ENCODE results near the gene EPB41L2.
"Not testable (repeated sequence)": the region's sequence is repeated elsewhere in the genome, so short reads cannot be mapped to it uniquely, and the experiment has no call there.

EPB41L2 gene

DNA sequence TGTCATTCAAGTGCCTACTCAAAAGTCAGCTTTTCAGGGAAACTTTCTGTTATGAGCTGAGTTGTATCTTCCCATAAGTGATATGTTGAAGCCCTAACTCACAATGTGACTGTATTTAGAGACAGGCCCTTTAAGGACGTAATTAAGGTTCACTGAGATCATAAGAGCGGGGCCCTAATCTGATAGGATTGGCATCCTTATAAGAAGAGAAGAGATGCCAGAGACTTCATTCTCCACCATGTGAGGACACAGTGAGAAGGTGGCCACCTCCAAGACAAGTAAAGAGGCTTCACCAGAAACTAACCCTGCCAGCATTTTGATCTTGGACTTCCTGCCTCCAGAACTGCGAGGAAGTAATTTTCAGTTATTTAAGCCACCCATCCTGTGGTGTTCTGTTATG, 248.5 kb downstream of the EPB41L2 start:
- H3K27me3 ChIP-seq (ENCODE audit: low read depth): no peaks in the 10 kb centered on the region
- H3K4me3 ChIP-seq: no peak overlapping the region
- in situ Hi-C loops (cut with MboI; ENCODE audit: low sequenced_read_pairs): no loop called here
- DNase-seq (ENCODE audit: low spot score in 2 of 2): no peak
- no peaks in the 10 kb centered on the region for H3K9me3 ChIP-seq
- H3K4me1 ChIP-seq: no peaks in the 10 kb centered on the region
- H3K36me3 ChIP-seq (replicated peaks): no peaks in the 10 kb centered on the region

DNA sequence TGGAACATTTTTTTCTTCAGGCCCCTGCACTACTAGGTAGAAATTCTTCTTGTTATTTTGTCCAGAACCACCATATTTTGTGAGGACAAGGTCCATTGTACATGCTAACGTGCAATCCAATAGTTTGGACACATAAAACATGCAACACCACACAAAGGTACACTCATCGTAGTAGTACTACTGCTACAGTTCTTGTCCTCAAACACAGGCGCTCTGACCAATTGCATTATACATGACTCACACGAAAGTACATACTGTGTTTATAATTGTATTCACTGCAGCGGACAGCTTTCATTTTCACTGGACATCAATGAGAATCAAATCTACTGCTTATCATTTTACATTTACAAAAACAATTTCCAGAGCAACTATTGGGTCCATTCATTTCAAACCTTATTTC, 251.1 kb downstream of the EPB41L2 start:
- H3K4me1 ChIP-seq: no peaks in the 10 kb centered on the region
- in situ Hi-C loops (cut with MboI; ENCODE audit: low sequenced_read_pairs): no loop called here
- no peak overlapping the region for H3K4me3 ChIP-seq
- no peaks in the 10 kb centered on the region for H3K9me3 ChIP-seq
- H3K36me3 ChIP-seq (replicated peaks): no peaks in the 10 kb centered on the region
- no peaks in the 10 kb centered on the region for H3K27me3 ChIP-seq (ENCODE audit: low read depth)
- DNase-seq (ENCODE audit: low spot score in 2 of 2): no peak

DNA sequence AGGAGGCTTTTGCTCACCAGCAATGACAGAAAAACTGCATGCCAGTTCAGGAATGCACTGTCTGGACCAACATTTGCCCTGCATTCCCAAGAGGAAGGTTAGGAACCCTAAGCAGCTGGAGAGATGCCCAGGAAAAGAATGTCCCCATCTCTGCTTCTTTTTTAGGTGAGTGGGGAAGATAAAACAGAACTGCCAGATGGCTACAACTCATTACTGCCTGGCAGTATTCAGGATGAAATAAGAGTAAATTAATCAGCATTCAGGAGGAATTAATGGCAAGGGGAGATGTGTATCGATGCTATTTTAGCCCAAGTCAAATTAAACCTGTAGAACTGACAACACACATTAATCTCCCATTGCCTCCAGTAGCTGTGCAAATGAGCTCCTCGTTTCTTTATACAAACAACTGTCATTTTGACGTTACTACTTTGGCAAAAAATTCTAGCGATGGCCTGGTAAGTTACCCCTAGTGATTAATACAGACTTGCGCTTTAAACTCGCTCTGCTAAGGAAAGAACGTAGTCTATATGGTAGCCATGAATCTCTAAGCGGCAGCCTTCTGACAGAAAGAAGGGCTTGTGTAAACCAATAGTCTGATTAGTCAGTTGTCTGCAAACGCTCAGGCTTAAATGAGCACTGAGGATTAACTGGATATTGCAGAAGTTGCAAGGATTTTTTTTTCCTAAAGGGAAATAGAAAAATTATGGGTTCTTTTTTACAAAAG, 252.6 kb downstream of the EPB41L2 start:
- no peaks in the 10 kb centered on the region for H3K36me3 ChIP-seq (replicated peaks)
- H3K27me3 ChIP-seq (ENCODE audit: low read depth): no peaks in the 10 kb centered on the region
- H3K4me3 ChIP-seq: no peak overlapping the region
- DNase-seq (ENCODE audit: low spot score in 2 of 2): no peak
- no peaks in the 10 kb centered on the region for H3K4me1 ChIP-seq
- no peaks in the 10 kb centered on the region for H3K9me3 ChIP-seq
- in situ Hi-C loops (cut with MboI; ENCODE audit: low sequenced_read_pairs): no loop called here

DNA sequence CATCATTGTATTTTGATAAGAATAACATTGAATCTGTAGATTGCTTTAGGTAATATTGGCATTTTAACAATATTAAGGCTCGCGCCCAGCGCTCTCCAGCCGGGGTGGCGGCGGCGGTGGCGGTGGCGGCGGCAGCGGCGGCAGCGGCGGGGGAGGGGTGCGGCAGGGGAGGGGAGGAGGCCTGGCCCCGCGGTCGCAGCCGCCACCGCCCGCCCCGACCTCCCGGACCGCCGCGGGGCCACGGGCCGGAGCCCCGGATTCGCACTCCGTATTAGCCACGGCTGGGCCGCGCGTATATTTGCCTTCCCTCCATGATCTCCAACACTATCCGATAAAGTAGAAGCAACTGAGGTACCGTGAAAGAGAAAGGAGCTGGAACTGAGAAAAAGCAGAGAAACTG, 261.7 kb downstream of the EPB41L2 start:
- H3K4me3 ChIP-seq; H3K4me1 ChIP-seq; DNase-seq (ENCODE audit: low spot score in 2 of 2); H3K36me3 ChIP-seq (replicated peaks); in situ Hi-C loops (cut with MboI; ENCODE audit: low sequenced_read_pairs); H3K9me3 ChIP-seq; H3K27me3 ChIP-seq (ENCODE audit: low read depth): not testable (repeated sequence)

DNA sequence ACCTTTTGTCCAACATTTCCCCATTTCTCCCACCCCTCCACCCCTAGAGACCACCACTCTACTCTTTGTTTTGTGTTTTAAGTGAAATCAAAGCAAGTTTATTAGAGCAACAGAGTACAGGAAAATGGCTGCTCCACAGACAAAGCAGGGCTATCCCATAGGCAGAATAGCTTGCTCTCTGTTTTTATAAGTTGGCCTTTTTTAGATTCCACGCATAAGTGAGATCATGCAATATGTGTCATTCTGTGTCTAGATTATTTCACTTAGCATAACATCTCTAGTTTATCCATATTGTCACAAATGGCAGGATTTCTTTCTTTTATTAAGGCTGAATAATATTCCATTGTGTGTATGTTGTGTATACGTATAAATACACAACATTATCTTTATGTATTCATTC, 266.0 kb downstream of the EPB41L2 start:
- in situ Hi-C loops (cut with MboI; ENCODE audit: low sequenced_read_pairs): no loop called here
- no peak for DNase-seq (ENCODE audit: low spot score in 2 of 2)
- Histone ChIP-seq H3K36me3 (replicated peaks) (no peaks in the 10 kb centered on the region), H3K9me3 (no peaks in the 10 kb centered on the region), H3K4me1 (no peaks in the 10 kb centered on the region), H3K4me3 (no peak overlapping the region), H3K27me3 (ENCODE audit: low read depth) (no peaks in the 10 kb centered on the region)

DNA sequence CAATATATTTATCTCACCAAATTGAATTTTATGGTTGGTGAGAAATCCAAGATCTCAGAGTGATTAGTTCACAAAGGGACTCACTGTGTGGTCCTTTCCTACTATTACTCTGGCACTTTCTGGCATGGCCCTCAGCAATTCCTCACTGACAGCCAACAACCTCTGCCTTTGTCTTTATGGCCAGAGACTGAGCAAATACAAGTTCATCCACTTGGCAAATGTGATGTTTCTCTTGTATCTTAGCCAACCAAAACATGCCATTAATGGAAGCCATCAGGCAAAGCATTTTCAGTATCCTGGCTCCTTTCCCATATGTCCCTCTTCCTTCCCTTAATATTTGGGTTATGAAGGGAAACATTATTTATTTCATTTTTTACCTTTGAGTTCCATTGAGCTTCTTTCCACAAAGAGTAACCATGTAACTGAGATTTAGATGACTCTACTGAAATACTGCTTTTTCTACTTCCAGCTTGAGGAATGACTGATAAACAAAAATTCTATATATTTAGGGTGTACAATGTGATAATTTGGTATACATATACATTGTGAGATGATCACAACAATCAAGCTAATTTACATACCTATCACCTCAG, 266.6 kb downstream of the EPB41L2 start:
- H3K4me3 ChIP-seq: no peak overlapping the region
- in situ Hi-C loops (cut with MboI; ENCODE audit: low sequenced_read_pairs): no loop called here
- no peaks in the 10 kb centered on the region for H3K27me3 ChIP-seq (ENCODE audit: low read depth)
- H3K36me3 ChIP-seq (replicated peaks): no peaks in the 10 kb centered on the region
- no peaks in the 10 kb centered on the region for H3K9me3 ChIP-seq
- no peak for DNase-seq (ENCODE audit: low spot score in 2 of 2)
- no peaks in the 10 kb centered on the region for H3K4me1 ChIP-seq

DNA sequence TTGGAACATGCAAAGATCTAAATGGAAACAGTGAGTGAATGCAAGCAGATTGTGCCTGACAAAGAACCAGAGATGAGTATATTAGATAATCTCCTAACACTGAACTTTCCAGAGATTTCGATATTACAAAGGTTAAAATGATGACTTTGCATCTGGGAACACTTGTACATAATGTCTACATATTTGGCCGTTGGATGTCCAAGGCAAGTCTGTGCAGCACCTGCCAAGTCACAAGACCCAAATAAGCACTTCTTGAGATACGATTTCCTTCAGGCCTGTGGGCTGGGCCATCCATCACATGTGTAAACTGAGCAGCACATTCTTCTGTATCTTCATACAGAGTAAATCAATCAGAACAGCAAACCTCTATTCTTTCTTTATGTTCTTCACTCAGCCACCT, 268.3 kb downstream of the EPB41L2 start:
- no peak for DNase-seq (ENCODE audit: low spot score in 2 of 2)
- in situ Hi-C loops (cut with MboI; ENCODE audit: low sequenced_read_pairs): no loop called here
- H3K36me3 ChIP-seq (replicated peaks): no peaks in the 10 kb centered on the region

DNA sequence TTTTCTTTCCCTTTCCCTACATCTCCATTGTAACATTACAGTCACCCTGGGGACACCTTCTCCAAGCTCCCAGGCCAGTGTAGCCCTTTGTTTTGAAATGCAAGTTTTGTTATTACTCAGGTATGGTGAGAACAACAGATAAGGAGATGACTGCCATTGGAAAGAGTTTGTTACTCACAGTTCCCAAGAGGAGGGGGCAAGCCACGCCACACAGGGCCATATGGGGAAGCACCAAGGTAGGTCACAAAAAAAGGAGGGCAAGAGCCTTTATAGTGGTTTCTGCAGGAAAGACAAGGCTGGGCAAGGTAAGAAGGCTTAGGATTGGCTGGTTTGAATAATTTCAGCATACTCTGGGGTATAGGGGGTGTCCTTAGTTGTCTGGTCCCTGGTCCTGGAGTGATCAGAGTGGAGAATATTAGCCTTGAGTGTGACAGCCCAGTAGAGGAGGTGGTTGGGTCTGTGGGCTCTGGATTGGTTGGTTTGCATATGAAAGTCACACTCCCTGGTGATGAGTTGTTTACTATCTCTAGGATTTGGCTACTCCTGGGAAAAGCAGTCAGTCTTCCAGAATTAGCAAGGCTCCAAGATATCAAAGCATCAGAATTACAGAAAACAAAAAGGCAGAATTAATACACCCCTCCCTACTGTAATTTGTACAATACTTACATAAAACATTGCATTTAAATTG, 268.9 kb downstream of the EPB41L2 start:
- no peak overlapping the region for H3K4me3 ChIP-seq
- no peaks in the 10 kb centered on the region for H3K9me3 ChIP-seq
- no peak for DNase-seq (ENCODE audit: low spot score in 2 of 2)
- H3K4me1 ChIP-seq: no peaks in the 10 kb centered on the region
- no peaks in the 10 kb centered on the region for H3K27me3 ChIP-seq (ENCODE audit: low read depth)
- H3K36me3 ChIP-seq (replicated peaks): no peaks in the 10 kb centered on the region
- in situ Hi-C loops (cut with MboI; ENCODE audit: low sequenced_read_pairs): no loop called here

More for the DNA sequence above, 268.3 kb downstream of the EPB41L2 start:
- Histone ChIP-seq H3K9me3 (no peaks in the 10 kb centered on the region), H3K4me1 (no peaks in the 10 kb centered on the region), H3K27me3 (ENCODE audit: low read depth) (no peaks in the 10 kb centered on the region), H3K4me3 (no peak overlapping the region)

Data from HAP-1 (cell line).